ENCODE measurements around the gene LAD1.
A peak's percentile ranks its signal among the peaks of the same experiment; 100 is the strongest.

The LAD1 gene

DNA sequence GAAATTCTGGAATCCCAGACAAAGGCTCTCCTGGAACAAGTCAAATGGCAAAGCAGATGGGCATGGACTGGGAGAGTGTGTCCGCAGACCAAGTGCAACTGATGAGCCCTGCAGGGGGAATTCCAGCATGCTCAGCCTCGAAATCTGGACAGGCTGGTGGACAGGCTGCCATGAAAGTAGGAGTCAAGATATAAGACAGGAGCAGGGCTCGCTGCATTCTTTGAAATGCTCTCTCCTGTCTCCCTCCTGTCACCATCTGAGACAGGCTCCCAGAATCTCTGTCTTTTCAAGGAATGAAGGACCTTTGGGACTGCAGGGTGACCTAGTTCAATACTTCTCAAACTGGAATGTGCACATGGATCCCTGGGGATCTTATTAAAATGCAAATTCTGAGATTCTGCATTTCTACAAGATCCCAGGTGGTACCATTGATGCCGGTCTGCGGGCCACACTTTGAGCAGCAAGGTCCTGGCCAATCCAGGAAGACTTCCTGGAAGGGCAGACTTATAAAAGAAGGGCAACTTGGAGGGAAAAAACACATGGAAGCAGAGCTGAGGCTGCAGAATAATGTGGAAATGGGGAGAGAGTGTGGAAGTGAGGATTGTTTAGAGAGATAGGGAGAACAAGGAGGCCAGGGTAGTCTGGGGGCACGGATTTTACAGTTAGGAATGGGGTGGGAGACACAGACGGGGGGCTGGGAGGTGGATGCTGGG, 51.5 kb downstream of the LAD1 start:
- Histone ChIP-seq H3K4me2 (ENCODE audit: low read depth, low read length, poor library complexity, severe bottlenecking) (no peak overlapping the region), H4K20me1 (ENCODE audit: insufficient read depth, low read length, poor library complexity, severe bottlenecking) (no peaks in the 10 kb centered on the region), H3K9ac (ENCODE audit: low read depth, low read length, poor library complexity, severe bottlenecking) (no peak overlapping the region), H3K9me2 (replicated peaks; ENCODE audit: low read depth, low read length) (no peaks in the 10 kb centered on the region), H3K4me1 (ENCODE audit: insufficient read depth, low read length, poor library complexity, severe bottlenecking) (no peaks in the 10 kb centered on the region), H3K9me3 (ENCODE audit: insufficient read depth, low read depth, low read length) (no peaks in the 10 kb centered on the region), H3K79me2 (ENCODE audit: insufficient read depth, low read length) (no peaks in the 10 kb centered on the region), H2AFZ (ENCODE audit: low read length) (no peak overlapping the region), H3K4me3 (ENCODE audit: low read length, poor library complexity, severe bottlenecking) (no peak overlapping the region), H3K36me3 (ENCODE audit: insufficient read depth, low read length) (no peaks in the 10 kb centered on the region), H3F3A (ENCODE audit: low read depth) (no peaks in the 10 kb centered on the region), H3K27me3 (ENCODE audit: insufficient read depth, low read length, poor library complexity, severe bottlenecking) (no peaks in the 10 kb centered on the region)
- TF ChIP-seq, protein P1, sequence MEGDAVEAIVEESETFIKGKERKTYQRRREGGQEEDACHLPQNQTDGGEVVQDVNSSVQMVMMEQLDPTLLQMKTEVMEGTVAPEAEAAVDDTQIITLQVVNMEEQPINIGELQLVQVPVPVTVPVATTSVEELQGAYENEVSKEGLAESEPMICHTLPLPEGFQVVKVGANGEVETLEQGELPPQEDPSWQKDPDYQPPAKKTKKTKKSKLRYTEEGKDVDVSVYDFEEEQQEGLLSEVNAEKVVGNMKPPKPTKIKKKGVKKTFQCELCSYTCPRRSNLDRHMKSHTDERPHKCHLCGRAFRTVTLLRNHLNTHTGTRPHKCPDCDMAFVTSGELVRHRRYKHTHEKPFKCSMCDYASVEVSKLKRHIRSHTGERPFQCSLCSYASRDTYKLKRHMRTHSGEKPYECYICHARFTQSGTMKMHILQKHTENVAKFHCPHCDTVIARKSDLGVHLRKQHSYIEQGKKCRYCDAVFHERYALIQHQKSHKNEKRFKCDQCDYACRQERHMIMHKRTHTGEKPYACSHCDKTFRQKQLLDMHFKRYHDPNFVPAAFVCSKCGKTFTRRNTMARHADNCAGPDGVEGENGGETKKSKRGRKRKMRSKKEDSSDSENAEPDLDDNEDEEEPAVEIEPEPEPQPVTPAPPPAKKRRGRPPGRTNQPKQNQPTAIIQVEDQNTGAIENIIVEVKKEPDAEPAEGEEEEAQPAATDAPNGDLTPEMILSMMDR (conservative IDR thresholded peaks at IDR 0.05; ENCODE audit: low read length), result no peak
- no peak for TF ChIP-seq EZH2phosphoT487 (IDR thresholded peaks at IDR 0.05; ENCODE audit: borderline replicate concordance)

DNA sequence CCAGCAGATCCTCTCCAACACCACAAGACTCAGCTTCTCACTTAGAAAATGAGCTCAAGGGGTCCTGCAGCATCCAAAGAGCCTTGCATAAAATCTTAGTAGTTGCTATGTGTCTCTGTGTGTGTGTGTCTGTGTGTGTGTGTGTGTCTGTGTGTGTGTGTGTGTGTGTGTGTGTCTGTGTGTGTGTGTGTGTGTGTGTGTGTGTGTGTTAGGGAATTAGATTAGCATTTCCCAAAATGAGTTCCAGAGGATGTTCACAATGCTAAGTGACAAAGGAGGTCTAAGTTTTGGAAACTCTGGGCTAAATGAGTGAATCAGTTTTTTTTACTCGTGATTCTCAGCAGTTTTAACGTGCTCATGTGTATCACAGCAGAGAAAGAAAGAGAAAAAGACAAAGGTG, 52.1 kb downstream of the LAD1 start:
- TF ChIP-seq, protein P1 (conservative IDR thresholded peaks at IDR 0.05; ENCODE audit: low read length), result no peak
- no peak for TF ChIP-seq EZH2phosphoT487 (IDR thresholded peaks at IDR 0.05; ENCODE audit: borderline replicate concordance)
- H3K27me3 ChIP-seq (ENCODE audit: insufficient read depth, low read length, poor library complexity, severe bottlenecking), result peaks cover 3% of the 10 kb centered on the region
- no peaks in the 10 kb centered on the region for H4K20me1 ChIP-seq (ENCODE audit: insufficient read depth, low read length, poor library complexity, severe bottlenecking)
- H3K4me1 ChIP-seq (ENCODE audit: insufficient read depth, low read length, poor library complexity, severe bottlenecking), result no peaks in the 10 kb centered on the region
- H3K4me3 ChIP-seq (ENCODE audit: low read length, poor library complexity, severe bottlenecking), result no peak overlapping the region
- no peaks in the 10 kb centered on the region for H3K9me2 ChIP-seq (replicated peaks; ENCODE audit: low read depth, low read length)
- H3K9me3 ChIP-seq (ENCODE audit: insufficient read depth, low read depth, low read length), result no peaks in the 10 kb centered on the region
- H3K9ac ChIP-seq (ENCODE audit: low read depth, low read length, poor library complexity, severe bottlenecking), result no peak overlapping the region
- no peaks in the 10 kb centered on the region for H3F3A ChIP-seq (ENCODE audit: low read depth)
- no peaks in the 10 kb centered on the region for H3K36me3 ChIP-seq (ENCODE audit: insufficient read depth, low read length)
- no peaks in the 10 kb centered on the region for H3K79me2 ChIP-seq (ENCODE audit: insufficient read depth, low read length)
- H3K4me2 ChIP-seq (ENCODE audit: low read depth, low read length, poor library complexity, severe bottlenecking), result no peak overlapping the region
- H2AFZ ChIP-seq (ENCODE audit: low read length), result no peak overlapping the region

DNA sequence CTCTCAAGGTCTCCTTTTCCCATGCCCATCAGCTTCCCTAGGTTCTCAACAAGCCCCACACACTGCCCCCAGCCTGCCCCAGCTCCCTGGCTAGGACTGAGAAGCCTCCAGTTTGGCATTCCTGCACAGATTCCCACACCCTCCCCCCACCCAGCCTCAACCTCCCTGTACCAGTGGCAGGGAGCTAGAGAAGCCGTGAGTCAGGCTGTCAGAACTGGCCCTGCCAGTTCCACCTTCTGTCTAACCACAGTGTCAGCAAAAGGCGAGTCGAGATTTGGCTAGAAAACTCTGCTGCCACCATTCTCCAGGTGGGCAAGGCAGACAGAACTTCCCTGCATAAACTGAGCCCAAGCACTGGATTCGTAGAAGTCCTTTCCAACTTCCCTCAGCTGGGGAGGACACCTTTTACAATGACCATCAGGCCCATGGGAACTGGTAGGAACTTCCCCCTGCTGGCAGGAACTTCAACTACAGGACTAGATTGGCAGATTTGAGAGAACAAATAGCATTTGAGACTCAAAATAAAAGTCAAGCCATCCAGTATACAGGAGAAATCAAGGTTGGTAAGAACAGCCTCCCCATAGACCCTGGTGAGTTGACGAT, 52.7 kb downstream of the LAD1 start:
- no peaks in the 10 kb centered on the region for H3K4me1 ChIP-seq (ENCODE audit: insufficient read depth, low read length, poor library complexity, severe bottlenecking)
- no peaks in the 10 kb centered on the region for H3K9me2 ChIP-seq (replicated peaks; ENCODE audit: low read depth, low read length)
- no peak overlapping the region for H3K4me3 ChIP-seq (ENCODE audit: low read length, poor library complexity, severe bottlenecking)
- no peak overlapping the region for H2AFZ ChIP-seq (ENCODE audit: low read length)
- H4K20me1 ChIP-seq (ENCODE audit: insufficient read depth, low read length, poor library complexity, severe bottlenecking), result no peaks in the 10 kb centered on the region
- no peak overlapping the region for H3K4me2 ChIP-seq (ENCODE audit: low read depth, low read length, poor library complexity, severe bottlenecking)
- no peaks in the 10 kb centered on the region for H3F3A ChIP-seq (ENCODE audit: low read depth)
- H3K27me3 ChIP-seq (ENCODE audit: insufficient read depth, low read length, poor library complexity, severe bottlenecking), result peaks cover 6% of the 10 kb centered on the region
- H3K79me2 ChIP-seq (ENCODE audit: insufficient read depth, low read length), result no peaks in the 10 kb centered on the region
- H3K9me3 ChIP-seq (ENCODE audit: insufficient read depth, low read depth, low read length), result no peaks in the 10 kb centered on the region
- H3K36me3 ChIP-seq (ENCODE audit: insufficient read depth, low read length), result no peaks in the 10 kb centered on the region
- TF ChIP-seq EZH2phosphoT487 (IDR thresholded peaks at IDR 0.05; ENCODE audit: borderline replicate concordance), result no peak
- TF ChIP-seq, protein P1 (conservative IDR thresholded peaks at IDR 0.05; ENCODE audit: low read length), result peak; percentile 60
- H3K9ac ChIP-seq (ENCODE audit: low read depth, low read length, poor library complexity, severe bottlenecking), result no peak overlapping the region
